BLaER1 (cell line): ENCODE data around the gene SLIT3.

ENCODE experiments used
- H3K27ac ChIP-seq: shearing (Covaris generic); formaldehyde crosslinking; 2 replicates; pipeline ENCODE4 v1.8.1; 2022
- H3K27me3 ChIP-seq: shearing (Covaris generic); formaldehyde crosslinking; 2 replicates; pipeline ENCODE4 v1.8.1; 2022
- H3K36me3 ChIP-seq: shearing (Covaris generic); formaldehyde crosslinking; 2 replicates; pipeline ENCODE4 v1.8.1; 2022
- H3K4me1 ChIP-seq: shearing (Covaris generic); formaldehyde crosslinking; 2 replicates; pipeline ENCODE4 v1.8.1; 2022
- H3K4me2 ChIP-seq: shearing (Covaris generic); formaldehyde crosslinking; 2 replicates; pipeline ENCODE4 v1.8.1; 2022
- H3K4me3 ChIP-seq: shearing (Covaris generic); formaldehyde crosslinking; 2 replicates; pipeline ENCODE4 v1.8.1; 2022
- H3K9ac ChIP-seq: shearing (Covaris generic); formaldehyde crosslinking; 2 replicates; pipeline ENCODE4 v1.8.1; 2022
- H3K9me3 ChIP-seq: shearing (Covaris generic); formaldehyde crosslinking; 2 replicates; pipeline ENCODE4 v1.8.1; 2022
- H4K20me1 ChIP-seq: shearing (Covaris generic); formaldehyde crosslinking; 2 replicates; pipeline ENCODE4 v1.8.1; 2022
- Cebpa-rat ChIP-seq: shearing (Covaris generic); IDR thresholded peaks from 2 replicates; pipeline ENCODE4 v1.8.1; 2022

SLIT3 gene

GRCh38 chr5:168788107-168788506, 512.8 kb downstream of the SLIT3 start:
- Histone ChIP-seq H3K4me1 (peaks cover 24% of the 10 kb centered on the region), H3K27me3 (no peaks in the 10 kb centered on the region), H3K9ac (no peak overlapping the region), H4K20me1 (no peaks in the 10 kb centered on the region), H3K36me3 (no peaks in the 10 kb centered on the region), H3K27ac (no peak overlapping the region), H3K9me3 (no peaks in the 10 kb centered on the region), H3K4me2 (no peak overlapping the region), H3K4me3 (no peak overlapping the region)
- no peak for TF ChIP-seq Cebpa-rat

DNA sequence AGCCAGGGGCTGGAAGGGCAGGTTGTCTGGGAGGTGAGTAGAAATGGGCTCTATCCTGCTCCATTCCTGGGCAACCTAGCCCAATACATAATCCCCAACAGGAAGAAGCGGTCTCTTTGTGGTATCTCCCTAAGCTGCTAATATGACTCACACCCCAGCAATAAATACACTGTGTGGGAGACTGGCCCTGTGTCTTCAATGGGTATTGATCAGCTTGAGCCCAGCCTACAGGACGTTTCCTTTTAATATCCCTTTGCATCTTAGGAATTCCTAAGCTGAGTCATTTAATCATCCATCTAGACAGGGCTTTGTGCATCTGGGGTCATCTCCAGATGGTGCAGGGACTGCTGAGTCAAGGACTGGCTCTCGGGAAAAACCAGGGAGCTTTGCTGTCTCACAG, 514.8 kb downstream of the SLIT3 start:
- Histone ChIP-seq H3K9me3 (no peaks in the 10 kb centered on the region), H3K27ac (no peak overlapping the region), H3K36me3 (no peaks in the 10 kb centered on the region), H3K4me1 (peaks cover 28% of the 10 kb centered on the region), H3K9ac (no peak overlapping the region), H3K4me2 (no peak overlapping the region), H3K27me3 (no peaks in the 10 kb centered on the region), H3K4me3 (no peak overlapping the region), H4K20me1 (no peaks in the 10 kb centered on the region)
- no peak for TF ChIP-seq Cebpa-rat

- TF ChIP-seq Cebpa-rat, result no peak
- no peak overlapping the region for H3K27ac ChIP-seq
- H4K20me1 ChIP-seq, result no peaks in the 10 kb centered on the region
- H3K9me3 ChIP-seq, result no peaks in the 10 kb centered on the region
- peaks cover 28% of the 10 kb centered on the region for H3K4me1 ChIP-seq
- H3K9ac ChIP-seq, result no peak overlapping the region
- peak overlapping the region; percentile 25 for H3K4me2 ChIP-seq
- H3K27me3 ChIP-seq, result no peaks in the 10 kb centered on the region
- no peaks in the 10 kb centered on the region for H3K36me3 ChIP-seq
- H3K4me3 ChIP-seq, result no peak overlapping the region
These were observed 516.5 kb downstream of the SLIT3 start for GRCh38 chr5:168784454-168784853.

DNA sequence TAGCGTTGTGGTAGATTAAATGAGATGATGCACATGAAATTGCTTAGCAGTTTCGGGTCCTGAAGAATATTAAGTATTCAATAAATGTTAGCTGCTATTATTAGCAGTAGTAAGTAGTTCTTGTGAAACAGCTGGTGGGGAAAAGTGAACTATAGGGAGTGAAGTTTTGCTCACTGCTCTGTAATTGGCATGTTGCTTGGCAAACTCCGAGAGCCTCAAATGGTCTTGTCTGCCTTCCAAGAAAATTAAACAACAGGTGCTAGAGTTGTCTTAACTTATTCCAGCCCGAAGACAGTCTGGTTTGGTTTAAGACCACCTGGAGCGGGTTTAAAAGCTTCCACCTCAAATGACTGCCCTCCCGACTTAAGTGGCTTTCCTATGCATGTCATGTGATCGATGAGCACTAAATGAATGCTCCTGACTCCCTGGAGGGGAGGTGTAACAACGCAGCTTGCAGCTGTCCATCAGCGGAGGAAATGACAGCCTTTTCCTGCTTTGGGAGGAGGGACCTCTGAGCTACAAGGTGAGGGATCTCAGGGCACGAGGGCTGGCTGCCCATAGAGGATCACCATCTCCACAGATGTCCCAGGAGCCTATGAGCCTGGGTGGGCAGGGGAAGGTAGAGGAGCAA, 518.9 kb downstream of the SLIT3 start:
- Histone ChIP-seq H3K4me2 (peak overlapping the region; percentile 27), H3K27me3 (no peaks in the 10 kb centered on the region), H3K4me1 (peaks cover 28% of the 10 kb centered on the region), H3K4me3 (no peak overlapping the region), H3K9ac (no peak overlapping the region), H4K20me1 (no peaks in the 10 kb centered on the region), H3K36me3 (no peaks in the 10 kb centered on the region), H3K27ac (no peak overlapping the region), H3K9me3 (no peaks in the 10 kb centered on the region)
- TF ChIP-seq Cebpa-rat, result no peak

- H4K20me1 ChIP-seq, result no peaks in the 10 kb centered on the region
- no peaks in the 10 kb centered on the region for H3K27me3 ChIP-seq
- H3K4me1 ChIP-seq, result peaks cover 36% of the 10 kb centered on the region
- H3K27ac ChIP-seq, result no peak overlapping the region
- H3K4me2 ChIP-seq, result no peak overlapping the region
- H3K9ac ChIP-seq, result no peak overlapping the region
- H3K9me3 ChIP-seq, result no peaks in the 10 kb centered on the region
- H3K36me3 ChIP-seq, result no peaks in the 10 kb centered on the region
- no peak for TF ChIP-seq Cebpa-rat
- no peak overlapping the region for H3K4me3 ChIP-seq
These were observed 520.1 kb downstream of the SLIT3 start for GRCh38 chr5:168780888-168781287.

- no peak overlapping the region for H3K9ac ChIP-seq
- H3K4me3 ChIP-seq, result no peak overlapping the region
- H3K27me3 ChIP-seq, result no peaks in the 10 kb centered on the region
- no peaks in the 10 kb centered on the region for H3K36me3 ChIP-seq
- no peaks in the 10 kb centered on the region for H4K20me1 ChIP-seq
- no peaks in the 10 kb centered on the region for H3K9me3 ChIP-seq
- H3K4me2 ChIP-seq, result no peak overlapping the region
- TF ChIP-seq Cebpa-rat, result no peak
- no peak overlapping the region for H3K27ac ChIP-seq
- H3K4me1 ChIP-seq, result peaks cover 34% of the 10 kb centered on the region
These were observed 521.6 kb downstream of the SLIT3 start for GRCh38 chr5:168779333-168779732.

- Histone ChIP-seq H3K4me1 (peaks cover 26% of the 10 kb centered on the region), H3K27ac (no peak overlapping the region), H3K36me3 (no peaks in the 10 kb centered on the region), H3K4me2 (no peak overlapping the region), H3K9ac (no peak overlapping the region), H3K27me3 (no peaks in the 10 kb centered on the region), H4K20me1 (no peaks in the 10 kb centered on the region), H3K9me3 (no peaks in the 10 kb centered on the region), H3K4me3 (no peak overlapping the region)
- no peak for TF ChIP-seq Cebpa-rat
These were observed 522.4 kb downstream of the SLIT3 start for GRCh38 chr5:168778536-168778935.

- Histone ChIP-seq H3K36me3 (no peaks in the 10 kb centered on the region), H3K4me3 (no peak overlapping the region), H3K4me1 (peaks cover 24% of the 10 kb centered on the region), H3K27me3 (no peaks in the 10 kb centered on the region), H3K9me3 (no peaks in the 10 kb centered on the region), H3K9ac (no peak overlapping the region), H3K27ac (no peak overlapping the region), H3K4me2 (no peak overlapping the region), H4K20me1 (no peaks in the 10 kb centered on the region)
- TF ChIP-seq Cebpa-rat, result no peak
These were observed 523.3 kb downstream of the SLIT3 start for GRCh38 chr5:168777651-168778050.

DNA sequence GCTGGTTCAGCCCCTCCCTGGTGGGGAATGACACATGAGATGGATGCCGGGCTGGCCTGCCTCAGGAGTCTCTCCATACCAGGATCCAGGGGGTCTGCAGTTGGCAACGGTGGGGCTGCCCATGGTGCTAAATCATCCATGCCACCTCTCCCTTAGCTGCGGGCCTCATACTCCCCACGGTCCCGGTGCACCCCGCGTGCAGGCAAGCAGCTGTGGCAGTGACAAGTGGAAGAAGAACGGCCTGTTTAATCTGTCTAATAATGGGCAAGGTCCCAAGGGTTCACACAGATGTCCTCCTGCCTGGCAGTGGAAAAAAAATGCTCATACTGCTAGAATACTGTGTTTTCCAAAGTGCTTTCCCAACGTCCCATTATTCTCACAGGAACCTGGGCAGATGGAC, 524.9 kb downstream of the SLIT3 start:
- TF ChIP-seq Cebpa-rat, result no peak
- no peak overlapping the region for H3K9ac ChIP-seq
- no peaks in the 10 kb centered on the region for H3K9me3 ChIP-seq
- no peak overlapping the region for H3K4me3 ChIP-seq
- H4K20me1 ChIP-seq, result no peaks in the 10 kb centered on the region
- no peak overlapping the region for H3K27ac ChIP-seq
- peaks cover 13% of the 10 kb centered on the region for H3K4me1 ChIP-seq
- peak overlapping the region; percentile 49 for H3K4me2 ChIP-seq
- no peaks in the 10 kb centered on the region for H3K27me3 ChIP-seq
- no peaks in the 10 kb centered on the region for H3K36me3 ChIP-seq

GRCh38 chr5:168773226-168773625, 527.7 kb downstream of the SLIT3 start:
- Histone ChIP-seq H3K4me1 (peaks cover 13% of the 10 kb centered on the region), H3K4me2 (no peak overlapping the region), H3K27me3 (no peaks in the 10 kb centered on the region), H3K27ac (no peak overlapping the region), H4K20me1 (no peaks in the 10 kb centered on the region), H3K9me3 (peaks cover 4% of the 10 kb centered on the region), H3K9ac (no peak overlapping the region), H3K36me3 (no peaks in the 10 kb centered on the region), H3K4me3 (no peak overlapping the region)
- TF ChIP-seq Cebpa-rat, result no peak
